Tibial nerve (tissue), 4 donors: ENCODE results near the gene PTPRG.

Experiments
- CTCF ChIP-seq, 5 experiments: fragments of 200-600 bp in 3 of 5; fragments of 450-650 bp in 2 of 5; sonication (generic) in 3 of 5; IDR thresholded peaks; one replicate each; pipeline ENCODE4 v1.5.1; 2016 to 2019; ENCODE audit warnings: antibody characterized with exemption in 5 of 5, mild to moderate bottlenecking in 3 of 5, moderate library complexity in 2 of 5
- EP300 ChIP-seq, 2 donors: sonication (generic); formaldehyde crosslinking; IDR thresholded peaks; one replicate each; pipeline ENCODE4 v1.6.1; 2017; ENCODE audit warnings: antibody characterized with exemption in 2 of 2, mild to moderate bottlenecking in 1 of 2

GRCh38 chr3:61615643-61616042 is 54.3 kb downstream of the PTPRG start:
- TF ChIP-seq CTCF (IDR thresholded peaks at IDR 0.05) = no peak
- TF ChIP-seq EP300 (IDR thresholded peaks at IDR 0.05) = peak in 1 of 2 donors; percentile 66
